Sciatic nerve (tissue), 2 donors: Measurements from ENCODE around the gene UFL1. TPM values are rescaled to one million over a fixed set of nuclear protein-coding genes. Genes with fewer than 3 reads are reported as not detected.

Experiments
- ATAC-seq: fragments of 200-7000 bp; cut with Tn5 transposase; one replicate; pipeline ENCODE4 v1.9.1; 2020; ENCODE audit warnings: mild to moderate bottlenecking, moderate library complexity
- DNase-seq: peaks from one replicate; pipeline ENCODE4 v3.0.0-alpha.2; 2020; ENCODE audit warnings: low spot score
- intact Hi-C: fragments of 100-400 bp; cut with DNase I; formaldehyde crosslinking; loops from one replicate; pipeline ENCODE4 v1.14.2; 2022
- total RNA-seq: library from RNA; stranded (reverse); fragmentation: NEBNext Ultra II Directional; extraction: Animal tissue kit (Norgen Biotek cat#: 25700); gene quantifications from one replicate; pipeline ENCODE4 v1.2.1, GENCODE V29; 2021
- donor health status: DM: no; HTN: no; CAD: no.
- donor health status: DM: no; HTN: no; CAD: no.

Gene UFL1
- total RNA-seq, 1 donor from 2014 or later, result 32.1 TPM

DNA sequence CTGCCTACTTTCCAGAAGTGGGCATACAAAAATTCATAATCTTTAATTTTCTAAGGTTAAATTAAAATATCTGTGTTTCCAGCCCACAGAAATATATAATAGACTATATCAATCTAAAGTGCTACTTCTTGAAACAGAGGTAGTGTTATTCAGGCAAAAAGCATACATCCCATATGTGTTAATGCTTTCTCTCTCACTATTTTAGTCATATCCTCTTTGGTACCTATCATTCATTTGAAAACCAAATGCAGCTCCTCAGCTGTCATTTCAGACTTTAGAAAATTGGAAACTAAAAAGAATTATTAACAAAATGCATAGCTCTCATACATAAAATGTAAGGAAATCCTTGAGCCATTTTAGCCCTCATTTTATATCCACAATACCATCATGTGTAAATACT is 42.2 kb downstream of the UFL1 start:
- intact Hi-C loops, result no loop called here
- ATAC-seq (no peak), DNase-seq (no peak)

- DNase-seq (no peak), ATAC-seq (no peak)
Measured at GRCh38 chr6:96570053-96570452, 48.4 kb downstream of the UFL1 start.

GRCh38 chr6:96571551-96571950 is 49.9 kb downstream of the UFL1 start:
- no peak for DNase-seq
- intact Hi-C loops, result no loop called here
- no peak for ATAC-seq

More at GRCh38 chr6:96570053-96570452, 48.4 kb downstream of the UFL1 start:
- intact Hi-C loops, result no loop called here

DNA sequence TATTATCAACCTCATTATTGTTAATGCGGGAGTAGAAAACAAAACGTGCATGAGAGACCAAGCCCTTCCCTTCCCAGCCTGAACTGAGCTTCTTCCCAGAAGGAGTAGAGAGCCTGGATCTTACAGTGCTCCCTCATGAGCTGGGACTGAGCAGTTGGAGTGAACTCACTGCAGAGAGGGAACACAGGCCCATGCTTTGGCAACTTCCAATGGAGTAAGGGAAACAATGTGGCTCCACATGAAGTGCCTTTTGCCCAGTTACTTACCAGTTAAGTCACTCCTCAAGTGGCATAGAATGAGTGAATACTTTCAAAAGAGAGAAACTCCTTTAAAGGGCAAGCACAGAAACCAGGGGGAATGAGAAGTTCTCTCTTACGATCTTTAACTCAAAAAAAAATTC is 53.8 kb downstream of the UFL1 start:
- intact Hi-C loops, result no loop called here
- DNase-seq (no peak), ATAC-seq (no peak)

GRCh38 chr6:96576221-96576620 is 54.6 kb downstream of the UFL1 start:
- DNase-seq (no peak), ATAC-seq (no peak)
- intact Hi-C loops, result no loop called here

GRCh38 chr6:96582021-96582420 is 60.4 kb downstream of the UFL1 start:
- ATAC-seq (no peak), DNase-seq (no peak)
- intact Hi-C loops, result no loop called here

DNA sequence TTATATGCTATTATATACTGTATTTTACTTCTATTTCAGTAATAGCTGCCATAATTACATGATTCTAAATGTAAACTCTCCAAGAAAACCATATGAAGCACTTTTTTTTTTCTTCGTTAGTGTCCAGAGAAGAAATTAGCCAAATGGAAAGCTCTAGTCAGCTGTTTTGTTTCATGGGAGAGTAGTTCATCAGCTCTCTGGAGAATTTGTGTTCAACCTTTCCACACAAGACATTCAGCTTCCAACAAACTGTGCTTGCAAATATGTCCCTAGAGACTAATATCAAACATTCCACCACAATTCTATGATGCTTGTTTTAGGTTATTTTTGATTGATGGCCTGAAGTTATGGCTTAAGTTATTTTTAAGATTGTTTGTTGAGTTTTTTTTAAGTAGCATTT is 60.8 kb downstream of the UFL1 start:
- intact Hi-C loops, result no loop called here
- ATAC-seq (no peak), DNase-seq (no peak)

DNA sequence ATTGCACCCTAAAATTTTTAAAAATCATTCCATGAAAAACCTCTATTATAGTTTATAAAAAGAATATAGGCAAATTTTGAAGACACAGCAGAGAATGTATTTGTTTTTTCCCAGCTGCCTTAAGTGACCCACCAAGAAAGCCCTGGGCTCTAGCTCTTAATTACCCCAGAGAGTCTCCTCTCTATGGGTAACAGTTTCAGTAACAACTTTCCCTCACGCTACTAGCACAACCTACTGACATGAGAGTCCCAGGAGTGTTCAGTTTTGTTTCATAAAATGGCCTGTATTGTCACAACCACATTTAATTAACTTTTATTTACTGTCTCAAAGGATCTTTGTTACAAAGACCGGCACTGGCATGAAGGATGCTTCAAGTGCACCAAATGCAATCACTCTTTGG is 82.8 kb downstream of the UFL1 start:
- intact Hi-C loops, result no loop called here
- DNase-seq (no peak), ATAC-seq (no peak)

Other genes with a start within 250 kb of the UFL1 start
- 13.2 TPM for gene FHL5, start 41.3 kb downstream of the UFL1 start, total RNA-seq